KOPT-K1 (cell line): ENCODE data around the gene UBASH3B.
"Not testable (repeated sequence)": the region's sequence is repeated elsewhere in the genome, so short reads cannot be mapped to it uniquely, and the experiment has no call there.

Source experiments
- H3K27ac ChIP-seq: fragments of 200-600 bp; sonication (generic); 2 replicates; pipeline ENCODE4 v1.5.1; 2016; ENCODE audit warnings: antibody characterized with exemption, mild to moderate bottlenecking, low read depth, low read length; ENCODE audit not compliant: poor library complexity, severe bottlenecking
- H3K36me3 ChIP-seq: fragments of 200-600 bp; sonication (generic); 2 replicates; pipeline ENCODE4 v1.5.1; 2017; ENCODE audit warnings: antibody characterized with exemption, mild to moderate bottlenecking, low read length, moderate library complexity; ENCODE audit not compliant: insufficient read depth
- H3K9me3 ChIP-seq: fragments of 200-600 bp; sonication (generic); 2 replicates; pipeline ENCODE4 v1.5.1; 2017; ENCODE audit warnings: antibody characterized with exemption, low read length, mild to moderate bottlenecking; ENCODE audit not compliant: insufficient read depth, poor library complexity, severe bottlenecking

The UBASH3B gene, protein sequence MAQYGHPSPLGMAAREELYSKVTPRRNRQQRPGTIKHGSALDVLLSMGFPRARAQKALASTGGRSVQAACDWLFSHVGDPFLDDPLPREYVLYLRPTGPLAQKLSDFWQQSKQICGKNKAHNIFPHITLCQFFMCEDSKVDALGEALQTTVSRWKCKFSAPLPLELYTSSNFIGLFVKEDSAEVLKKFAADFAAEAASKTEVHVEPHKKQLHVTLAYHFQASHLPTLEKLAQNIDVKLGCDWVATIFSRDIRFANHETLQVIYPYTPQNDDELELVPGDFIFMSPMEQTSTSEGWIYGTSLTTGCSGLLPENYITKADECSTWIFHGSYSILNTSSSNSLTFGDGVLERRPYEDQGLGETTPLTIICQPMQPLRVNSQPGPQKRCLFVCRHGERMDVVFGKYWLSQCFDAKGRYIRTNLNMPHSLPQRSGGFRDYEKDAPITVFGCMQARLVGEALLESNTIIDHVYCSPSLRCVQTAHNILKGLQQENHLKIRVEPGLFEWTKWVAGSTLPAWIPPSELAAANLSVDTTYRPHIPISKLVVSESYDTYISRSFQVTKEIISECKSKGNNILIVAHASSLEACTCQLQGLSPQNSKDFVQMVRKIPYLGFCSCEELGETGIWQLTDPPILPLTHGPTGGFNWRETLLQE

DNA sequence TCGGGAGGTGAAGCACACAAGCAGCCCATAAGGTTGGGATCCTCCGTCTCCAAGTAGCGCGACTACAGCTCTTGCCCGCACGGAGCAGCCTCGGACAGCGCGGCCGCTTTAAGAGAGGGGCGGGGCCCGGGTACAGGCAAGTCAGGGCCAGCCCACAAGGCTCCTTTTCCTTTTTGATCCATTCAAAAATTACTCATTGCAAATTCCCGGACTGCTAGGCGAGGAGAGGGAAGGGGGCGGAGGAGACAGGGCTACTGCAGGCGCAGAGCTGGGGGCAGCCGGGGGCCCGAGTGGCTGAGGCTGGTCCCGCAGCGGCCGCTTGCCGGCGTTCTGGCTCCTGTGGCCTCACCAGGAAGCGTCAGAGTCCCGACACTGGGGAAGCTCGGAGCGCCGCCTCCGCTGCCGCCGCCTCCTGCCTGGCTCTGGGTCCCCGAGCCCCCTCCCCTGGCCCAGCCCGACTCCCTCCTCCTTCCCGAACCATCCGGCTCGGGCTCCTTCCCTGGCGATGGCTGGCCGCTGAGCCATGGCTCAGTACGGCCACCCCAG lies at the start of gene UBASH3B:
TSS of gene UBASH3B (plus strand) at position 196 of the 546 bp plus-strand sequence. CDS start at position 524, 328 bp downstream.
- peak within 1 kb of the TSS; percentile 96 for H3K27ac ChIP-seq
- H3K9me3 ChIP-seq, result no peaks in the 10 kb centered on the region
- H3K36me3 ChIP-seq, result peaks cover 24% of the 10 kb centered on the region

DNA sequence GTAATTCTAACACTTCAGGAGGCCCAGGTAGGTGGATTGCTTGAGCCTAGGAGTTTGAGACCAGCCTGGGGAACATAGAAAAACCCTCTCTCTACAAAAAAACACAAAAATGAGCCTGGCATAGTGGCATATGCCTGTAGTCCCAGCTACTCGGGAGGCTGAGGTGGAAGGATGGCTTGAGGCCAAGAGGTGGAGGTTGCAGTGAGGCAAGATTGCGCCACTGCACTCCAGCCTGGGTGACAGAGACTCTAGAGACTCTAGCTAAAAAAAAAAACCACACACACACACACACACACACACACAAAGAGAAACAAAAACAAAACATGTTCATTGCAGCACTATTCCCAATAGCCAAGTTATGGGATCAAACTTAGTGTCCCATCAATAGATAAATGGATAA lies 48.4 kb upstream of the UBASH3B start:
- H3K36me3 ChIP-seq, result not testable (repeated sequence)

DNA sequence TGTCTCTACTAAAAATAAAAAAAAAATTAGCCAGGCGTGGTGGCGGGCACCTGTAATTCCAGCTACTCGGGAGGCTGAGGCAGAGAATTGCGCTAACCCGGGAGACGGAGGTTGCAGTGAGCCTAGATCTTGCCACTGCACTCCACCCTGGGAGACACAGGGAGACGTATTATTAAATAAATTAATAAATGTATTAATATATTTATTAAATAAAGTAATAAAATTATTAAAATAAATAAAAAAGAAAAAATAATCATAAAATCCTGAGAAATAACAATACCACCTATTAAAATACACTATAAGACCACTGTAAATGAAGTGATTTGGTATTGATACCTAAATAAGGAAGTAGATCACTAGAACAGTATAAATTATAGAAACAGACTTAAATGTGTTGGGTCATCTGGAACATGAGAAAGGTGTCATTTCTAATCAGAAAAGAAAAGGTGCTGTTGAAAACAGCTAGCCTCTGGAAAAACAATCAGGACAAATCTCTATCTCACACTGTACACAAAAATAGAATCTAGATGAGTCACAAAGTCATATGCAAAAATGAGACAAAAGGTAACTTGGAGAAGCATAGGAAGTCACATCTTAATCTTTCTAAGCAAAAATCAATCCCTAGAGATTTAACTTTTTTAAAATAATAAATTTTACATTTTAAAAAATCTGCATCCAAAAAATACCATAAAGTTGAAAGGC lies 43.2 kb upstream of the UBASH3B start:
- H3K36me3 ChIP-seq, result no peaks in the 10 kb centered on the region
- H3K27ac ChIP-seq, result no peak overlapping the region
- no peaks in the 10 kb centered on the region for H3K9me3 ChIP-seq

More for the DNA sequence above, 48.4 kb upstream of the UBASH3B start:
- H3K27ac ChIP-seq, H3K9me3 ChIP-seq: not testable (repeated sequence)

DNA sequence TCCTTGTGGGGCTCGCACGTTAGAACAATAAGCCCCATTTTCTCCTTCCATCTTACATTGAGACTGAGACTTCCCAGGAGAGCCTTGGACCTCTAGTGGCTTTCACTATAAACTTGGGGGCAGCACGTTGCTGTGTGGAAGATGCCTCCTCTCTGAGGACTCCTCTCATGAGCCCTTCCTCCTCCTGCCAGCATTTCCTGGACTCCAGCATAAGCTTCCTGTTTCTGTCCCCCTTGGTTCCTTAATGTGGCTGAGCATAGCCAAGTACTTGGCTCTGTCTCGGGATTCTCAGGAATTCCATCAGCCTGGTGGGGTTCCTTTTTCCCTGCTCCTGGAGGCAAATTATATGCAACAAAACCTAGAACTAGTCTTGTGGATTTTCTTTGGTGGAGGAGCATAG lies 38.8 kb upstream of the UBASH3B start:
- H3K27ac ChIP-seq, result no peak overlapping the region
- peaks cover 6% of the 10 kb centered on the region for H3K9me3 ChIP-seq
- no peaks in the 10 kb centered on the region for H3K36me3 ChIP-seq

DNA sequence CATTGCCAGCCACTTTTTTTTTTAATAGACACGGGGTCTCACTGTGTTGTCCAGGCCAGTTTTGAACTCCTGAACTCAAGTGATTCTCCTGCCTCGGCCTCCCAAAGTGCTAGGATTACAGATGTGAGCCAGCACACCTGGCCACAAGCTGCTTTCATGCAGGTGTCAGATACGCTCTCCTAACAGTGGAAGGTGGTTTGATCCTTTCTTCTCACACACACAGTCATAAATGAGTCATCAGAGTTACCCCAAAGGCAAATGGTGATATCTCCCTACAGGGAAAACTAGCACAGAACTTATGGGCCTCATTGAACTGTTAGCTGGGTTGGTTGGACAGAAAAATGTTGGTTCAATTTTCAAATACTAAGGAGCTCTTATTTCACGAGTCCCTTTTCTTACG lies 38.2 kb upstream of the UBASH3B start:
- H3K9me3 ChIP-seq, result peaks cover 6% of the 10 kb centered on the region
- H3K36me3 ChIP-seq, result no peaks in the 10 kb centered on the region
- no peak overlapping the region for H3K27ac ChIP-seq

DNA sequence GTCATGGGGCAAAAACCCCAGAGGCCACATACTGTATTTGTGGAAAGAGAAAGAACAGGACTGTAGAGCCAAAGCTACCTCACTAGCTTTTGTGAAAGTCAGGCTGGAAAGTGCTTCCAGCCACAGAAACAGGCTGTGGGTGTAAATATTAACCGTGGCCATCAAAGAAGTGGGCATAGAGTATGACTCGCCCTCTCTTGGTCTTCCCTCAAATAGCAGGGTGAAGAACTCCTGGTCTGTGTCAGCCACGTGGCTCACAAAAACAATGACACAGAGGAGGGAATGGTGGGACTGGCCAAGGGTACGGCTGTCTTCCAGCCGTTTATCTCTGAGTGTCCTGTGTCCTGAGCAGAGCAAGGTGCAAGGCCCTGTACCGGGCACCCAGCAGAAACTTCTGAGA lies 37.6 kb upstream of the UBASH3B start:
- no peak overlapping the region for H3K27ac ChIP-seq
- peaks cover 6% of the 10 kb centered on the region for H3K9me3 ChIP-seq
- no peaks in the 10 kb centered on the region for H3K36me3 ChIP-seq

DNA sequence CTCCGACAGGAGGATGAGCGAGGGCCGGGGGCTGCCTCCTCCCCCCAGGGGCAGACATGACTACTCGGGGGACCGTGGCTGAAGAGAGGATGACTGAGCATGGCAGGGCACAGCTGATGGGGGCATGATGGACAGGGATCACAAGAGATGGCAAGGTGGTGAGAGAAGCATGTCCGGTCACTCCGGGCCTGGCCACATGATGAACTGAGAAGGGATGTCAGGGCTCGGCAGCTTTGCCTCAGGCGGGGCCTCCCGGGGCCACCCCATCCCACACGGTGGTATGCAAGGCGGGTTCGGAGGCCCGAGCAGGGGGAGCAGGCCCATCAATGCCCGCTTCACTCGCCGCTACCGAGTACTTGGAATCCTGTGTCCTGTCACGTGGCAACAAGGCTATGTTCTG lies 36.6 kb upstream of the UBASH3B start:
- Histone ChIP-seq H3K9me3 (peaks cover 6% of the 10 kb centered on the region), H3K27ac (no peak overlapping the region), H3K36me3 (no peaks in the 10 kb centered on the region)

DNA sequence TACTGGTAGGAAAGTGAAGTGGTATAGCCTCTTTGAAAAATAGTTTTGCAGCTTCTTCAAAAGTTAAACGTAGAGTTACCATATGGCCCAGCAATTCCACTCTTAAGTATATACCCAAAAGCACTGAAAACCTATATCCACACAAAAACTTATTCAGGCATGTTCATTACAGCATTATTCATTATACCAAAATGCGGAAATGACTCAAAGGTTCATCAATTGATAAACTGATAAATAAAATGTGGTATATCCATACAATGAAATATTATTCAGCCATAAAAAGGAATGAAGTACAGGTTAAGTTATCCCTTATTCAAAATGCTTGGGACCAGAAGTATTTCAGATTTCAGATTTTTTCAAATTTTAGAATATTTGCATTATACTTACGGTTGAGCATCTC lies 35.8 kb upstream of the UBASH3B start:
- no peaks in the 10 kb centered on the region for H3K36me3 ChIP-seq
- H3K27ac ChIP-seq, result no peak overlapping the region
- peaks cover 6% of the 10 kb centered on the region for H3K9me3 ChIP-seq

DNA sequence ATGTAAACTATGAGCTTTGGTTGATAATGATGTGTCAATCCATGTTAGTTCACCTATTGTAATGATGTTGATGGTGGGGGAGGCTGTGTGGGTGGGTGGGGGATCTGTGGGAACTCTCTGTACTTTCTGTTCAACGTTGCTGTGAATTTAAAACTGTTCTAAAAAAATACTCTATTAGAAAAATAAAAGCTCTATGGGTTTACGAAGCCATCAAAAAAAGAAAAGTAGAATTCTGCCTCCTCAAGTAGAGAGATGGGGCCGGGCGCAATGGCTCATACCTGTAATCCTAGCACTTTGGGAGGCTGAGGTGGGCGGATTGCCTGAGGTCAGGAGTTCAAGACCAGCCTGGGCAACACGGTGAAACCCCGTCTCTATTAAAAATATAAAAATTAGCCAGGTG lies 30.0 kb upstream of the UBASH3B start:
- H3K9me3 ChIP-seq, result not testable (repeated sequence)

DNA sequence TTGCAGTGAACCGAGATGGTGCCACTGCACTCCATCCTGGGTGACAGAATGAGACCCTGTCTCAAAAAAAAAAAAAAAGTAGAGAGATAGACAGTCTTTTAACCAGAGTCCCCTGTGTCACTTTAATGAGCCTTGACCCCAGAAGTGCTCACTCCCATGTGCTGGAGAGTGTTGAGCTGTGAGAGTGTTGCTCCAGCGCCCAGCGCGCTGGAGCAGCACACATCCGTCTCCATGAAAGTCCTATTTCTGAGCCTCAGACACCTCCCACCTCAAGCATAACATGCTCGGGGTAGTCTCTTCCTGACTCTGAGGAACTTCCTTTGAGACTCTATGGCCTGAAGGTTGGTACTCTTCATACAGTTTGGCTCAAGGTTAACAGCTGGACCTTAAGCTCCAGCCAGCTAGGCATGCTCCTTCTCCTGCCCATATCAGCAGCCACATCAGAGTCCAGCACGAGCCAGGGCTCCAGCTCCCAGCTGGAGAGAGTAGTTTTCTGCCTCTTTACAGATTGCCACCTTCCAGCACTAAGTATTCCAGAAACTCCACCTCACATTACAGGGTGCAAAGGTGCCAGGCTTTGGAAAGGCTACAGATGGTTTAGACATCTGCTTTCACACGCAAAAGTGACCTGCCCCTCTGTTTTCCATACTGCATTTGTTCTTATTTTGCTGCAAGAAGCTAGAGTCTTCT lies 29.4 kb upstream of the UBASH3B start:
- Histone ChIP-seq H3K9me3 (no peaks in the 10 kb centered on the region), H3K27ac (no peak overlapping the region), H3K36me3 (no peaks in the 10 kb centered on the region)

More for the DNA sequence above, 30.0 kb upstream of the UBASH3B start:
- H3K27ac ChIP-seq, H3K36me3 ChIP-seq: not testable (repeated sequence)

DNA sequence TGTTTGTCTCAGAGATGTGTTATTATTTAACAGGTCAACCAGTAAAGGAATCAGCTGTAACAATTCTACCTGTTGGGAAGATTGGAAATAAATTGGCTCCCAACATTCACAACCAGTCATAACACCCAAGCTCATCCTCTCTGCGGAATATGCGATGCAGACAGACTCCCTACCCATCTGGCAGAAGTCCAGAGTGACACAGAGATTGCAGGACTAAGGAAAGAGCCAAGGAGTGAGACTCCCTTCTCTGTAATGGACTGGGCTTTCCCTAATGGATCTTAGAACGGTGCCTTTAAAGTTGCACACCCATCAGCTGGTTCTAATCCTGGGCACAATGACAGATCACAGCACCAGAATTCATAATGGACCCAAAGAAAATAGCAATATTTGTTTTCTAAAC lies 27.8 kb upstream of the UBASH3B start:
- no peaks in the 10 kb centered on the region for H3K36me3 ChIP-seq
- no peaks in the 10 kb centered on the region for H3K9me3 ChIP-seq
- H3K27ac ChIP-seq, result no peak overlapping the region

DNA sequence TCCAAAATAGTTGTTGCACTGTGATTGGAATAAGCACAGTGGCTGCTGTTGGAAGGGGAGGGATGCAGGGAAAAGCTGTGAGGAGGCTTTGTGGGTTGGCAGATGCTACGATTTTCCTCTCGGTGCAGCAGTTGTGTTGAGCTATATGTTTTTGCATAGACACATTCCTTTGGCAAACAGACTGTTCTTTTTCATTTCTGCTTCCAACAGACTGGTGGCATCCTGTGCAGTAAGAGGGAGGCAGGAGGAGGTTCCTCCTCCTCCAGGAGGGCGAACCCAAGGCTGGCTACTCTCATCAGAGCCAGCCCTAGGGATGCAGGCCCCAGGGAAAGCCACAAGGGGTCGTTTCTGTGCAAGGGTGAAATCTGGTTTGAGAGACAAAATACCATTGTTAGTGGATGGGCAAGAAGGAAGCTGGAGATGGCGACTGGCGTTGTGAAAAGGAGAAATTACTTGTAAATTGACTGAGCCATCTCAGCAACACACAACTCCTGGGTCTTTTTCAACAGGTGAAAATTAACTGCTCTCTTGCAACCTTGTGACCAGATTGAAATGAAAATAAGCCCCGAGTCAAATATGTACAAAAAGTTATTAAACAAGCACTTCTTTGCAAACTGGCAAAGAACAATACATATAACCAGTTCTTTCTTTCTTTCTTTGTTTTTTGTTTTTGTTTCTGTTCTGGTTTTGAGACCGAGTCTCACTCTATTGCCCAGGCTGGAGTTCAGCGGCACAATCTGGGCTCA lies 26.5 kb upstream of the UBASH3B start:
- H3K9me3 ChIP-seq, result no peaks in the 10 kb centered on the region
- peak overlapping the region; percentile 3 for H3K27ac ChIP-seq
- no peaks in the 10 kb centered on the region for H3K36me3 ChIP-seq

DNA sequence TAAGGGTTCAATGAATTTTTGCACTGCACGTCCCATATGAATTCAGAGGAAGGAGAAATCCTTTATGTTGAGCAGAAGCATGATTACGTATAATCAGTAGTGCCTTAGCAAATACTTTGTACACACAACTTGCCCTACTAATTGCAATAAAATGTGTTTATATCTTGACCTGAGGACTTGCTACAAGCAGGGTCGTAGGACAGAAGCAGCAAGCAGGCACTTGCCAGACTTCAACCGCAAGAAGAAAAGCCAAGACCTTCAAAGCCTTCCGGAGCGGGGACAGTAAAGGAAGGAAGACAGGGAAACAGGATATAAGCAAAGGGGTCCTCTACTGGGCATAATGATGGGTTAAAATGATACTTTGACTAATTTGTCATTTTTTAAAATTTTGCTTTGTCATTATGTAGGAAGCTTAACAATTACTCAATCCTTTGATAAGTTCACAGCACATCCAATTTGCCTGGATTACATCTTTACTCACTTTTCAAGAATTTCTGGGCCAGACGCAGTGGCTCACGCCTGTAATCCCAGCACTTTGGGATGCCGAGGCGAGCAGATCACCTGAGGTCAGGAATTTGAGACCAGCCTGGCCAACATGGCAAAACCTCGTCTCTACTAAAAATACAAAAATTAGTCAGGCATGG lies 23.2 kb upstream of the UBASH3B start:
- Histone ChIP-seq H3K36me3 (no peaks in the 10 kb centered on the region), H3K9me3 (no peaks in the 10 kb centered on the region), H3K27ac (no peak overlapping the region)
